Activated CD8-positive, alpha-beta memory T cell treated with anti-CD3 and anti-CD28 coated beads, Interleukin-2, amount 50 U/mL, for 1 hour (primary cell): Measurements from ENCODE around the gene MRC2.

Experiments
- DNase-seq: peaks from one replicate; pipeline ENCODE4 v3.0.0-alpha.2; 2020; ENCODE audit errors: extremely low read depth

MRC2 gene

GRCh38 chr17:62663304-62663703 lies 35.8 kb downstream of the MRC2 start:
- no peak for DNase-seq

- DNase-seq: no peak
These were observed 37.1 kb downstream of the MRC2 start for GRCh38 chr17:62664336-62665120.

- DNase-seq: no peak
These were observed 38.1 kb downstream of the MRC2 start for GRCh38 chr17:62665599-62665998.

- DNase-seq: no peak
These were observed 38.8 kb downstream of the MRC2 start for GRCh38 chr17:62666061-62666800.

GRCh38 chr17:62666801-62667591 lies 39.5 kb downstream of the MRC2 start:
- no peak for DNase-seq

- no peak for DNase-seq
These were observed 40.8 kb downstream of the MRC2 start for GRCh38 chr17:62668091-62668804.

- DNase-seq: no peak
These were observed 42.8 kb downstream of the MRC2 start for GRCh38 chr17:62670202-62670821.

GRCh38 chr17:62671553-62671952 lies 44.1 kb downstream of the MRC2 start:
- no peak for DNase-seq

- no peak for DNase-seq
These were observed 45.5 kb downstream of the MRC2 start for GRCh38 chr17:62672957-62673356.

GRCh38 chr17:62673614-62674362 lies 46.3 kb downstream of the MRC2 start:
- no peak for DNase-seq

- no peak for DNase-seq
These were observed 46.9 kb downstream of the MRC2 start for GRCh38 chr17:62674363-62674739.

GRCh38 chr17:62674841-62675240 lies 47.4 kb downstream of the MRC2 start:
- DNase-seq: no peak

GRCh38 chr17:62675260-62675659 lies 47.8 kb downstream of the MRC2 start:
- DNase-seq: no peak

- DNase-seq: no peak
These were observed 48.2 kb downstream of the MRC2 start for GRCh38 chr17:62675701-62676100.

GRCh38 chr17:62676231-62676943 lies 48.9 kb downstream of the MRC2 start:
- no peak for DNase-seq

GRCh38 chr17:62676952-62677596 lies 49.6 kb downstream of the MRC2 start:
- no peak for DNase-seq

GRCh38 chr17:62678214-62678919 lies 50.9 kb downstream of the MRC2 start:
- no peak for DNase-seq

- no peak for DNase-seq
These were observed 52.5 kb downstream of the MRC2 start for GRCh38 chr17:62679866-62680377.
